Epithelial cell of proximal tubule (primary cell): ENCODE data around the gene DNAJB9. TPM values are rescaled to one million over a fixed set of nuclear protein-coding genes. Genes with fewer than 3 reads are reported as not detected.

Experiments
- DNase-seq: peaks from one replicate; pipeline ENCODE4 v3.0.0-alpha.2; 2011; ENCODE audit warnings: low read depth
- H3K4me3 ChIP-seq: 2 replicates; pipeline ENCODE4 v1.5.1; 2011; ENCODE audit warnings: low read depth, mild to moderate bottlenecking, low read length
- CTCF ChIP-seq: conservative IDR thresholded peaks from 2 replicates; pipeline ENCODE4 v1.5.1; 2012; ENCODE audit warnings: low read depth, mild to moderate bottlenecking, low read length
- total RNA-seq: library from RNA; depleted of rRNA; stranded (reverse); fragments of >200 nt; gene quantifications from 2 replicates; pipeline ENCODE4 v1.2.3, GENCODE V29; 2015

DNAJB9 gene
- total RNA-seq, 1 donor from 2014 or later, result 8.5 TPM

- DNase-seq, result no peak
- TF ChIP-seq CTCF, result no peak
- H3K4me3 ChIP-seq, result no peak overlapping the region
Observed at GRCh38 chr7:108598153-108598552, 28.5 kb downstream of the DNAJB9 start.

DNA sequence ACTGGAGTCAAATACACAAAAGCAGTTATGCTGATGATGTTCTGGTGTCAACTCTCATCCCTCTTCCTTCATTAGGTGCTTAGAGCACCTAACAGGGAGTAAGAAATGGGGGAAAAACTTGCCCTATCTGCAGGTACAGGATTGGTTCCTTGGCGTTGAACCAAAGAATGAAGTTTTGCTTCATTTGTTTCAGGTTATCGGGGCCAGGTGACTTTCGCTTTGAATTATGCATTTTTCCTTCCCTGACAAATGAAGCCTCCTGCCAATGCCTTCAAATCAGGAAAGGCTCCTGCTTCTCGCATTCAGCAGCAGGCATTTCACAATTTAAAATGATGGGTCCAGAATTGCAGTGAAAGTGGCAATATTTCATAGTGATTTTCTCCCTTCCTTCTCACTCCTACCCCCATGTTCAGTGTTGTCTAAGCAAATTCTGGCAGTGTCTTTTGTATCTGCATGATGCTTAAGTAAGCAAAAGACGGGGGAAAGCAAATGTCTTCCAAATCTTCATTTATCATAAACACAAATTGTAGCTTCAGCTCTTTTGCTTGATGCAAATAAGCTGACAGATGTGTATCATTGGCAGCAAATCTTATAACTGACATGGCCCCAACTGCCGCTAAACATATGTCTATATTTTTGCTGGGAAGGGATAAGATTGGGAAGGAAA lies 29.4 kb downstream of the DNAJB9 start:
- no peak overlapping the region for H3K4me3 ChIP-seq
- TF ChIP-seq CTCF, result no peak
- no peak for DNase-seq

- TF ChIP-seq CTCF, result no peak
- H3K4me3 ChIP-seq, result no peak overlapping the region
- DNase-seq, result no peak
Observed at GRCh38 chr7:108600399-108600798, 30.7 kb downstream of the DNAJB9 start.

DNA sequence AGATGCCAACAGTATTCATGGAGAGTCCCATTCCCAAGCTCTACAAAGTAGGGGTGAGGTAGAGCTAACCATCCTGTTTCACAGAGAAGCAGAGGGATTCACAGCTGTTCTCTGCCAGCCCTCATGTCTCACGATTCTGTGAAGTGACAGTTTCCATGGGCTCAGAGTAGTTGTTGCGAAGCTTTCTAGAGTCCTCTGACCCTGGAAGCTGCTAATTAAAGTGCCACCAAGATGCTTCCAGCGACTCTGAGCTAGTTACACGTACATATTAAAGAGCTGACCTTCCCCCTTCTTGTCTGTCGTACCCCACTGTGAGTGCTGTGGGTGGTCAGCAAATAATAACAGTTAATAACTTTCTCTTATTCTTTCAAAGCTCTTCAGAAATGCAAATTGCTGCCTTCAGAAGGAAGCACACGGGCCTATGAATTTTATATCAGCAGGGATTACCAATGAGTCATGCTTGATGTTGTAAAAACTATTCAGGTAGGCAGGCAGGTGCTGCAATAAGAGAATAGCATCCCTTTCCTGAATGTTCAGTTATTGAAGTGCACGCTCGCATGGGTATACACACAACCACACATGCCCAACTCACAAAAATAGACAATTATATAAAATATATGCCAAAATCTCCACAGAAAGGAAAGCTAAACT lies 34.1 kb downstream of the DNAJB9 start:
- no peak for DNase-seq
- TF ChIP-seq CTCF, result no peak
- H3K4me3 ChIP-seq, result no peak overlapping the region

GRCh38 chr7:108604307-108605077 lies 34.8 kb downstream of the DNAJB9 start:
- DNase-seq, result no peak
- no peak for TF ChIP-seq CTCF
- H3K4me3 ChIP-seq, result no peak overlapping the region

DNA sequence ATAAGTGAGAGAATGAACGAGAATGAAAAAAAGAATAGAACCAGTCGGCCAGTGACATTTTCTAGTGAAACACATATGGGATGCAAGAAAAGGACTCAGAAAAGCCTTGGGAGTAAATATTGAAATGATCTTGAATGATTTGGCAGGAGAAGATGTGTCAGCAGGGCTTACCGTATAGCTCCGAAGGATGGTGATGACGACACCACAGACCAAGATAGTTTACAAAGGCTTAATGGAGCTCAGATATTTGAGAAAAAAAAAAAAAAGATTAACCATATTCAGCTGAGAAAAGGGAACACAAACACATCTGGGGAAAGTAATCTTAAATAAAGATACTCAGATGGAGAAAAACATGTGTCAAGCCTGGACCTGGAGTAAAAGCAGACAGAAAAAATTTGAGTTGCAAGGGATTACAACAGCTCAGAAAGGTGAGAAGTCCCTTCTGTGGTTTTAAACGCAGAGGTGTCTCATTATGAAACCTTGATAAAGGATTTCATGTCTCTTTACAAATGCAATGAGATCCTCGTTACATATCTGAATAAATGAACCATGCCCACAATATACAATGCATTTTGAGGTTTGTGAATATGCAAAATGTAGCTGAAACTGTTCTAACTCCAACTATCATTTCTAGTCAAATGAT lies 36.0 kb downstream of the DNAJB9 start:
- no peak overlapping the region for H3K4me3 ChIP-seq

More for the DNA sequence above, 36.0 kb downstream of the DNAJB9 start:
- DNase-seq, result no peak
- no peak for TF ChIP-seq CTCF
